SK-N-SH (cell line): Measurements from ENCODE around the gene LRRC2. TPM values are rescaled to one million over a fixed set of nuclear protein-coding genes. Genes with fewer than 3 reads are reported as not detected.
"Not testable (repeated sequence)": the region's sequence is repeated elsewhere in the genome, so short reads cannot be mapped to it uniquely, and the experiment has no call there.

Experiments used
- CTCF ChIA-PET: fragments of 300-600, 350-600 bp; formaldehyde crosslinking; extraction: SDS; loops from one replicate; lab custom pipeline; 2021; lab: Yijun Ruan, JAX
- POLR2A ChIA-PET: fragments of 350-600 bp; sonication (Branson Sonifier 250); formaldehyde crosslinking; extraction: SDS; loops from one replicate; lab custom pipeline; 2020; ENCODE audit warnings: antibody characterized with exemption, inconsistent platforms; lab: Yijun Ruan, JAX
- DNase-seq: peaks from one replicate; pipeline ENCODE4 v3.0.0; 2012
- H2AFZ ChIP-seq: fragments of 200-600 bp; sonication (generic); 2 replicates; pipeline ENCODE4 v1.8.1; 2016; ENCODE audit warnings: antibody characterized with exemption, mild to moderate bottlenecking, low read depth
- H3F3A ChIP-seq: fragments of 200-600 bp; sonication (generic); replicated peaks from 2 replicates; pipeline ENCODE3; 2016; ENCODE audit warnings: antibody characterized with exemption, mild to moderate bottlenecking; ENCODE audit not compliant: insufficient read depth
- H3K27ac ChIP-seq, 2 experiments: fragments of 200-500 bp in 1 of 2; fragments of 200-600 bp in 1 of 2; sonication (Bioruptor generic) in 1 of 2; sonication (generic), shearing (Covaris generic) in 1 of 2; 2 replicates each; pipeline versions ENCODE4 v1.5.1 to v1.6.1; 2014 to 2016; ENCODE audit warnings: low read depth in 2 of 2, inconsistent platforms in 1 of 2, low read length in 1 of 2, mild to moderate bottlenecking in 1 of 2, mixed read lengths in 1 of 2
- H3K27me3 ChIP-seq: fragments of 200-600 bp; sonication (generic), shearing (Covaris generic); 2 replicates; pipeline ENCODE4 v1.6.1; 2016; ENCODE audit warnings: mixed run types; ENCODE audit not compliant: insufficient read depth
- H3K36me3 ChIP-seq, 2 experiments: fragments of 200-500 bp in 1 of 2; fragments of 200-600 bp in 1 of 2; sonication (Bioruptor generic) in 1 of 2; sonication (generic) in 1 of 2; replicated peaks in 1 of 2; 2 replicates each; pipeline versions ENCODE3 to v1.5.1; 2014 to 2016; ENCODE audit warnings: low read length in 1 of 2, mild to moderate bottlenecking in 1 of 2; ENCODE audit not compliant: insufficient read depth in 2 of 2, control insufficient read depth in 1 of 2
- H3K4me1 ChIP-seq, 2 experiments: fragments of 200-500 bp in 1 of 2; fragments of 200-600 bp in 1 of 2; sonication (Bioruptor generic) in 1 of 2; sonication (generic), shearing (Covaris generic) in 1 of 2; 2 replicates each; pipeline versions ENCODE4 v1.5.1 to v1.6.1; 2014 to 2016; ENCODE audit warnings: low read depth in 1 of 2, low read length in 1 of 2, mixed run types in 1 of 2; ENCODE audit not compliant: insufficient read depth in 2 of 2, control insufficient read depth in 1 of 2
- H3K4me2 ChIP-seq: fragments of 200-600 bp; sonication (generic), shearing (Covaris generic); 2 replicates; pipeline ENCODE4 v1.6.1; 2017; ENCODE audit warnings: mixed run types
- H3K4me3 ChIP-seq, 2 experiments: fragments of 200-500 bp in 1 of 2; fragments of 200-600 bp in 1 of 2; sonication (Bioruptor generic) in 1 of 2; sonication (generic), shearing (Covaris generic) in 1 of 2; 2 replicates each; pipeline versions ENCODE4 v1.5.1 to v1.8.1; 2014 to 2016; ENCODE audit warnings: low read depth in 2 of 2, inconsistent platforms in 1 of 2, low read length in 1 of 2, mild to moderate bottlenecking in 1 of 2, mixed read lengths in 1 of 2, moderate library complexity in 1 of 2
- H3K79me2 ChIP-seq: fragments of 200-600 bp; sonication (generic); 2 replicates; pipeline ENCODE4 v1.8.1; 2017; ENCODE audit warnings: mild to moderate bottlenecking; ENCODE audit not compliant: insufficient read depth
- H3K9ac ChIP-seq: fragments of 200-600 bp; sonication (generic); 2 replicates; pipeline ENCODE4 v1.6.1; 2017; ENCODE audit warnings: mixed run types
- H3K9me2 ChIP-seq: fragments of 200-600 bp; sonication (generic); 2 replicates; pipeline ENCODE4 v1.6.1; 2017; ENCODE audit warnings: mixed run types
- H3K9me3 ChIP-seq: fragments of 200-600 bp; sonication (generic); 2 replicates; pipeline ENCODE4 v1.6.1; 2017; ENCODE audit warnings: mixed run types, mild to moderate bottlenecking, moderate library complexity
- H4K20me1 ChIP-seq: fragments of 200-600 bp; sonication (generic); 2 replicates; pipeline ENCODE4 v1.6.1; 2017; ENCODE audit warnings: mild to moderate bottlenecking, mixed run types; ENCODE audit not compliant: insufficient read depth
- CHD2 ChIP-seq: fragments of 150-350 bp; IDR thresholded peaks from 2 replicates; pipeline ENCODE4 v1.6.1; 2018; ENCODE audit warnings: low read length; ENCODE audit not compliant: partially characterized antibody
- ELF1 ChIP-seq: IDR thresholded peaks from 2 replicates; pipeline ENCODE4 v1.4.0; 2012
- FOXM1 ChIP-seq: IDR thresholded peaks from 2 replicates; pipeline ENCODE4 v1.4.0; 2012; ENCODE audit warnings: low read depth, mild to moderate bottlenecking
- IRF3 ChIP-seq: fragments of 150-350 bp; IDR thresholded peaks from 2 replicates; pipeline ENCODE4 v1.6.1; 2016; ENCODE audit warnings: mild to moderate bottlenecking, low read depth, low read length
- MAX ChIP-seq: IDR thresholded peaks from 2 replicates; pipeline ENCODE4 v1.4.0; 2012; ENCODE audit warnings: low read depth
- MXI1 ChIP-seq: IDR thresholded peaks from 2 replicates; pipeline ENCODE4 v1.6.1; 2012; ENCODE audit warnings: mild to moderate bottlenecking, low read depth, low read length, improper control_type of control experiment
- NFIC ChIP-seq: IDR thresholded peaks from 2 replicates; pipeline ENCODE4 v1.4.0; 2012; ENCODE audit warnings: borderline replicate concordance
- RFX5 ChIP-seq: IDR thresholded peaks from 2 replicates; pipeline ENCODE4 v1.6.1; 2012; ENCODE audit warnings: mild to moderate bottlenecking, improper control_type of control experiment, low read length
- RXRA ChIP-seq: IDR thresholded peaks from 2 replicates; pipeline ENCODE4 v1.4.0; 2012; ENCODE audit warnings: low read depth, mild to moderate bottlenecking, borderline replicate concordance
- SMC3 ChIP-seq: IDR thresholded peaks from 2 replicates; pipeline ENCODE4 v1.6.1; 2012; ENCODE audit warnings: low read depth, low read length, improper control_type of control experiment
- WGBS: methylation state at CpG from one replicate; pipeline ENCODE4 v1.1.6; 2017; ENCODE audit warnings: low lambda C conversion rate; 5-methylcytosine and 5-hydroxymethylcytosine counted together
- polyA plus RNA-seq, 3 experiments: library from polyadenylated mRNA; depleted of rRNA; stranded (reverse); fragments of >200 nt; gene quantifications; 2 replicates each; pipeline ENCODE4 v1.2.3, GENCODE V29; 2012

LRRC2 gene
- polyA plus RNA-seq, 1 of the 3 experiments (the other 2 are of a cell fraction) = 0.13 TPM

- H3K4me2 ChIP-seq = no peak overlapping the region
- DNase-seq = no peak
- no peaks in the 10 kb centered on the region for H3F3A ChIP-seq
- H3K4me3 ChIP-seq = no peak overlapping the region
- no peaks in the 10 kb centered on the region for H3K79me2 ChIP-seq
- H4K20me1 ChIP-seq = no peaks in the 10 kb centered on the region
- H2AFZ ChIP-seq = no peak overlapping the region
- TF ChIP-seq ELF1 = no peak
- no peak for TF ChIP-seq SMC3
- TF ChIP-seq RXRA = no peak
- TF ChIP-seq RFX5 = no peak
- no peak for TF ChIP-seq IRF3
- no peak for TF ChIP-seq NFIC
- no peak for TF ChIP-seq MXI1
- TF ChIP-seq MAX = no peak
- TF ChIP-seq CHD2 = no peak
- no peak for TF ChIP-seq FOXM1
- H3K4me1 ChIP-seq = no peaks in the 10 kb centered on the region; a peak in 1 of 4 replicates
- H3K27me3 ChIP-seq = no peaks in the 10 kb centered on the region; the same call in 1 of the 2 replicates
- ChIA-PET CTCF (interaction anchor here (1.0 kb wide), 1 partner anchor 89 kb away, joined by 3 read pairs; no protein-coding TSS in a partner anchor), POLR2A (no interaction called here)
- no peak overlapping the region for H3K27ac ChIP-seq
- H3K36me3 ChIP-seq = no peaks in the 10 kb centered on the region
- no peaks in the 10 kb centered on the region for H3K9me2 ChIP-seq
- H3K9ac ChIP-seq = no peak overlapping the region
- 71% methylated on average over 8 of the region's 10 CpGs for WGBS
- H3K9me3 ChIP-seq = no peaks in the 10 kb centered on the region
Observed at GRCh38 chr3:46578973-46579755, 13.1 kb upstream of the LRRC2 start.

GRCh38 chr3:46577580-46578249 is 11.6 kb upstream of the LRRC2 start:
- H3K4me1 ChIP-seq, H3K9ac ChIP-seq, H4K20me1 ChIP-seq, H3K27ac ChIP-seq, H2AFZ ChIP-seq, H3K9me3 ChIP-seq, H3K79me2 ChIP-seq, H3K36me3 ChIP-seq, POLR2A ChIA-PET, H3K4me2 ChIP-seq, H3F3A ChIP-seq, DNase-seq, CTCF ChIA-PET, H3K27me3 ChIP-seq, H3K4me3 ChIP-seq, H3K9me2 ChIP-seq: not testable (repeated sequence)
- 77% methylated on average over 18 of the region's 18 CpGs for WGBS
